ENCODE measurements around the gene HSFX4.
"Not testable (repeated sequence)": the region's sequence is repeated elsewhere in the genome, so short reads cannot be mapped to it uniquely, and the experiment has no call there.

HSFX4 gene

DNA sequence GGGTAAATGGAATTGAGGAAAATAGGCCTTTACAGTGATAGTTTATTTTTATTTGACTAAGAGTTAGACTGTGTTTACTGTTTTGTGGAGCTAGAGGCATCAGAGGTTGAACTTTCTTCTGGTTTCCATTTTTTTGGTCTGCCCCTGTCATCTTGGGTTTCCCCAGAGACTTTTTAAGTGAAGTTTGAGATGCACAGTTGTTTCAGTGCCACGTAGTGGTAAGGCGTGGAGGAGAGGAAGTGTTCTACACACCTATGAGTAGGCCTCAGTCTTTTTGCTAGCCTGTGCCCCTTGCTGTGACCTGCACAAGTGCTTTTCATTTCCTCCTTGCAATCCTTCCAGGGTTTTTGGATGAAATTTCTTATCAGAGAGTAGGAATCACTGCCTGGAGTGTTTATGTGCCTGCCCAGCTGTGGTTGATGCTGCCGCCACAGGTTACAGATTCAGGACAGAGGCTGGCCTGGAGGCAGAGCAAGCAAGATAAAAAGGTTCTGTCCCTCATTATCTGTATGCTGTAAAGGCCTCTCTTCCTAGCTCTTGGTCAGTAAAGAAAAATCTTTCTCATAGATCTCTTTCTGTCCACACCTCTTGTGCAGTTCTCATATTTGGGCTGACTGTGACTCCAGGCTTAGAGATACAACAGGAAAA, 12.5 kb upstream of the HSFX4 start:
- Histone ChIP-seq H3K27me3 (no peaks in the 10 kb centered on the region), H3K4me1 (no peaks in the 10 kb centered on the region), H4K20me1 (no peaks in the 10 kb centered on the region), H3K4me2 (no peak overlapping the region), H3K4me3 (no peak overlapping the region), H3K9ac (no peak overlapping the region), H3K27ac (no peak overlapping the region), H3K36me3 (no peaks in the 10 kb centered on the region), H3K9me3 (replicated peaks in 1 of 11) (peaks cover 0 to 14% (median 0%) of the 10 kb centered on the region in 11 experiments; a peak in 5 of 22 replicates)
- no peak for TF ChIP-seq Cebpa-rat (IDR thresholded peaks at IDR 0.05)

DNA sequence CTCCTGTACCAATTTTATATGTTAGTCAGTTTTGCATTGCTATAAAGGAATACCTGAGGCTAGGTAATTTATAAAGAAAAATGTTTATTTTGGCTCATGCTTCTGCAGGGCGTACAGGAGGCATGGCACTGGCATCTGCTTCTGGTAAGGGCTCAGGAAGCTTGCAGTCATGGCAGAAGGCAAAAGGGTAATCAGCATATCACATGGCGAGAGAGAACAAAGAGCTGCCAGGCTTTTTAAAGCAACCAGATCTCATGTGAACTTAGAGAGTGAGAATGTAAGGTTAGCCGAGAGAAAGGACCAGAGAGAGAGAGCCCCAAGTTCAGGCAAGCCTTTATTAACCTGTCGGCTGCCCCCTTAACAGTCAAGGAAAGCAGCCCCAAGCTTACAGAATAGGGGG, 5.5 kb upstream of the HSFX4 start:
- H3K9ac ChIP-seq: not testable (repeated sequence)

GRCh38 chrX:149924434-149924833, 4.9 kb upstream of the HSFX4 start:
- not testable (repeated sequence) for H3K27ac ChIP-seq; H3K27me3 ChIP-seq; H3K9me3 ChIP-seq (replicated peaks in 1 of 11); H3K9ac ChIP-seq; H3K4me1 ChIP-seq; H3K36me3 ChIP-seq; H3K4me2 ChIP-seq; H4K20me1 ChIP-seq; H3K4me3 ChIP-seq

More for the DNA sequence above, 5.5 kb upstream of the HSFX4 start:
- H3K4me2 ChIP-seq; H3K9me3 ChIP-seq (replicated peaks in 1 of 11); H3K4me1 ChIP-seq; H3K4me3 ChIP-seq; H3K36me3 ChIP-seq; H3K27me3 ChIP-seq; H4K20me1 ChIP-seq; H3K27ac ChIP-seq: not testable (repeated sequence)

- not testable (repeated sequence) for H4K20me1 ChIP-seq; H3K4me1 ChIP-seq; H3K9ac ChIP-seq; H3K27ac ChIP-seq; H3K4me2 ChIP-seq; H3K9me3 ChIP-seq (replicated peaks in 1 of 11); H3K36me3 ChIP-seq; H3K4me3 ChIP-seq; H3K27me3 ChIP-seq
Observed at GRCh38 chrX:149927245-149927963, 2.0 kb upstream of the HSFX4 start.

GRCh38 chrX:149927964-149928258, 1.5 kb upstream of the HSFX4 start:
- H3K9ac ChIP-seq; H3K27ac ChIP-seq; H3K4me3 ChIP-seq; H3K4me2 ChIP-seq; H4K20me1 ChIP-seq; H3K9me3 ChIP-seq (replicated peaks in 1 of 11); H3K4me1 ChIP-seq; H3K27me3 ChIP-seq; H3K36me3 ChIP-seq: not testable (repeated sequence)

DNA sequence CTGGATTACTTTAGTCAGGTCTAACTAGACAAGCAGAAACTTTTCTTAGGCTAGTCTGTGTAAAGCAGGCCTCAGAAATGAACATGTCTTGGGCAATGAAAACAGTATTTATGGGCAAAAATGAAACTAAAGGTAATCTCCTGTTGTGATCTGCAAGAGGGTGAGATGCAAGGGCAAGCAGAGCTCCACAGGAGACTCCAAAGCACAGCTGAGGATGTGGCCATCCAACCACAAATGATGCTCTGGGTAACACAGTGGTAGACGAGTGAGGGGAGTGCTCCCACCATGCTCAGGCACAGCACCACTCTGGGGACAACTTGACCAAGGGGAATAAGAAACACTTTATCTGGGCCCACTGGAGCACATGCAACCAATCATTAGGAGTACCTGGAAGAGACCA, 738 bp upstream of the HSFX4 start:
- not testable (repeated sequence) for H3K4me1 ChIP-seq; H3K9ac ChIP-seq; H3K4me2 ChIP-seq; H3K36me3 ChIP-seq; H4K20me1 ChIP-seq; H3K9me3 ChIP-seq (replicated peaks in 1 of 11); H3K27ac ChIP-seq; H3K27me3 ChIP-seq; H3K4me3 ChIP-seq

GRCh38 chrX:149931355-149931754, 2.0 kb downstream of the HSFX4 start:
- H3K4me1 ChIP-seq; H3K4me2 ChIP-seq; H3K27ac ChIP-seq; H4K20me1 ChIP-seq; H3K27me3 ChIP-seq; H3K9ac ChIP-seq; H3K4me3 ChIP-seq; H3K36me3 ChIP-seq; H3K9me3 ChIP-seq (replicated peaks in 1 of 11): not testable (repeated sequence)

DNA sequence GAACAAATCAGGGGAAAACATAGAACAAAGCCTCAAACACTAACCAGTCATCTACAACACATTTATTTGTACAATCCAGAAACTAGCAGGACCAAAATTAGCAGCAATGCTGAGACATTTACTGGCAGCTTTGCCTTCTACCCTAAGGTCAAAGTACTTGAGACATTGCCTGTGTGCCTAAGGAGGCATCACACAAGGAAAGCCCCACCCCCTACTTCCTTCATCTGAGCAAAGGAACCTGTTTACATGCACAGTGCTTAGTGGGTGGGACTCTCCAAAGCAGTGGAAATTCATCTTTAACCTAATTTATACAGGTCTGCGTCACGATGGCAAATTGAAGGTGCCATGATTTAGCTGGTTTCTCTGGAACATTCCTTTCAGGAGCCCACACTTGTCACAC, 2.8 kb downstream of the HSFX4 start:
- H3K4me1 ChIP-seq: not testable (repeated sequence)

GRCh38 chrX:149932970-149933369, 3.6 kb downstream of the HSFX4 start:
- peaks cover 0 to 16% (median 5%) of the 10 kb centered on the region in 11 experiments; a peak in 5 of 22 replicates for H4K20me1 ChIP-seq
- H3K4me3 ChIP-seq; H3K9me3 ChIP-seq (replicated peaks in 1 of 11); H3K27me3 ChIP-seq; H3K4me1 ChIP-seq; H3K36me3 ChIP-seq; H3K9ac ChIP-seq; H3K4me2 ChIP-seq; H3K27ac ChIP-seq: not testable (repeated sequence)

More for the DNA sequence above, 2.8 kb downstream of the HSFX4 start:
- H3K27me3 ChIP-seq; H3K27ac ChIP-seq; H3K4me3 ChIP-seq; H3K4me2 ChIP-seq; H4K20me1 ChIP-seq; H3K9me3 ChIP-seq (replicated peaks in 1 of 11); H3K9ac ChIP-seq; H3K36me3 ChIP-seq: not testable (repeated sequence)

DNA sequence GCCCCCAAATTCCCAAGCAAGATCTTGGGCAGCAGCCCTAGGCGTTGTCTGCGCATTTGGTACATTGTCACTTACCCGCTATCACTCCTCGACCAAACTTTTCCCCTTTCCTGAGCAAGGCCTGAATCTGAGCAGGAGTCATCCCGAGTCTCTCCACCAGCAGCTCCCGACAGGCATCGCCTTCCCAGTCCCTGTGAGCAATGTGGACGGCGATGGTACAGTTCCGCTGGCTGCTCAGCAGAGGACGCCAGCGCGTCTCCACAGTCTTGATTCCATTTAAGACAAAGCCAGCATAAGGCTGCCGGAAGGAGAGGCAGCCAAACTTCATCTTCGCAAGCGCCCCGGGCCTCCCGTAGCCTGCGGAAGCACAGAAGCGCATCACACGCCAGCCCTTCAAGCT, 4.2 kb downstream of the HSFX4 start:
- H3K4me2 ChIP-seq, H3K27me3 ChIP-seq: not testable (repeated sequence)

DNA sequence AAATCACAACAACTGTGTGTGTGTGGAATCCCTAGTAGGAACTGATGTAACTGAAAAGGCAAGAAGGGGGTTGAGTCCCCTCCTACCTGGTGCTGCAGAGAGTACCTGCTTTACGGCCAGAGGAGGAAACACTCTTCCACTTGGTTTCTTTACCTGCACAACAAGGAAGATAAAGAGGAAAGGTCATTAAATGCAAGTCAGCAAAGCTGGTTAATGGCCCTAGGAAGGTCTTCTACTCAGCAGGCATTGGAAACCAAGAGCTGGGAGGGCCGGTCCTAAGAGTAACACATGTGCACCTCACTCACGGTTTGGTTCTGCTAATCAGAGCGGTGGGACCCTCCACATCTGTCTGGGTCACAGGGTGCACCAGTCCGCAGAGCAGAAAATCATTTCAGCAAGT, 8.0 kb downstream of the HSFX4 start:
- peak overlapping the region; percentile 70 to 88 (median 81) for H3K4me3 ChIP-seq

More for the DNA sequence above, 4.2 kb downstream of the HSFX4 start:
- H3K9ac ChIP-seq, H3K27ac ChIP-seq, H3K4me3 ChIP-seq, H3K4me1 ChIP-seq, H3K36me3 ChIP-seq: not testable (repeated sequence)
- Histone ChIP-seq H4K20me1 (peaks cover 0 to 17% (median 5%) of the 10 kb centered on the region in 11 experiments; a peak in 5 of 22 replicates), H3K9me3 (replicated peaks in 1 of 11) (peaks cover 4 to 14% (median 11%) of the 10 kb centered on the region in 11 experiments; a peak in 19 of 22 replicates)

More for the DNA sequence above, 8.0 kb downstream of the HSFX4 start:
- H3K27me3 ChIP-seq, H3K36me3 ChIP-seq: not testable (repeated sequence)
- Histone ChIP-seq H4K20me1 (peaks cover 0 to 17% (median 5%) of the 10 kb centered on the region in 11 experiments; a peak in 5 of 22 replicates), H3K4me1 (peaks cover 0 to 13% (median 8%) of the 10 kb centered on the region in 10 experiments; a peak in 12 of 20 replicates), H3K9ac (peak overlapping the region; percentile 80 to 93 (median 88)), H3K4me2 (peak overlapping the region; percentile 60 to 90 (median 87)), H3K27ac (peak overlapping the region; percentile 73 to 88 (median 81); a peak in 19 of 22 replicates), H3K9me3 (replicated peaks in 1 of 11) (peaks cover 4 to 14% (median 11%) of the 10 kb centered on the region in 11 experiments; a peak in 19 of 22 replicates)
